K562 (cell line): ENCODE measurements around the gene LRRC7. TPM values are rescaled to one million over a fixed set of nuclear protein-coding genes. Genes with fewer than 3 reads are reported as not detected.

Source experiments
- ATAC-seq: fragments of 200-7000 bp; cut with Tn5 transposase; 3 replicates; pipeline ENCODE4 v1.9.1; 2020; ENCODE audit warnings: moderate library complexity
- BruUV-seq: library from RNA; stranded (reverse); fragments of 400-500 nt; replicated peaks from 2 replicates; lab custom pipeline; 2021; lab: Mats Ljungman, UMichigan
- CTCF ChIA-PET: fragments of 300-600 bp; formaldehyde crosslinking; extraction: SDS; loops from one replicate; lab custom pipeline; 2021; ENCODE audit warnings: low intra/inter-chr PET ratio; lab: Yijun Ruan, JAX
- POLR2A ChIA-PET: fragments of 300-600, 350-650 bp; sonication (Branson Sonifier 250); formaldehyde crosslinking; extraction: SDS; loops from one replicate; lab custom pipeline; 2021; ENCODE audit warnings: antibody characterized with exemption, inconsistent platforms; lab: Yijun Ruan, JAX
- DNase-seq, 4 experiments: peaks; one replicate each; pipeline versions ENCODE4 v3.0.0 to v3.0.0-alpha.2; 2011 to 2018; ENCODE audit warnings: low spot score in 3 of 4, mixed read lengths in 3 of 4; ENCODE audit errors: extremely low read depth in 1 of 4
- FAIRE-seq: peaks from 2 replicates; lab custom pipeline; 2011; peaks lifted over from hg19 to GRCh38; lab: Jason Lieb, UNC
- H2AFZ ChIP-seq: 2 replicates; pipeline ENCODE4 v1.6.0; 2011; ENCODE audit warnings: low read depth, low read length, control low read depth, inconsistent platforms
- H3K27ac ChIP-seq: fragments of 200-600 bp; 3 replicates; pipeline ENCODE4 v1.8.0; 2011; ENCODE audit warnings: low read depth, mild to moderate bottlenecking, control low read depth, inconsistent platforms, low read length, moderate library complexity, mixed read lengths; ENCODE audit errors: extremely low read depth
- H3K27me3 ChIP-seq, 2 experiments: fragments of 300-600 bp in 1 of 2; 2 replicates in 1 of 2; 3 replicates in 1 of 2; pipeline versions ENCODE4 v1.6.0 to v1.8.0; 2011; ENCODE audit warnings: inconsistent platforms in 2 of 2, low read length in 2 of 2, mild to moderate bottlenecking in 1 of 2, mixed read lengths in 1 of 2, moderate library complexity in 1 of 2; ENCODE audit not compliant: control insufficient read depth in 2 of 2, insufficient read depth in 2 of 2
- H3K36me3 ChIP-seq: fragments of 300-600 bp; 3 replicates; pipeline ENCODE4 v1.8.0; 2011; ENCODE audit warnings: mild to moderate bottlenecking, low read length, inconsistent platforms; ENCODE audit not compliant: control insufficient read depth, insufficient read depth
- H3K4me1 ChIP-seq, 2 experiments: fragments of 200-600 bp in 1 of 2; replicated peaks in 1 of 2; 2 replicates in 1 of 2; 3 replicates in 1 of 2; pipeline versions ENCODE4 v1.5.1 to v1.8.0; 2011; ENCODE audit warnings: inconsistent platforms in 2 of 2, low read length in 2 of 2, mild to moderate bottlenecking in 1 of 2, mixed read lengths in 1 of 2, moderate library complexity in 1 of 2; ENCODE audit not compliant: control insufficient read depth in 2 of 2, insufficient read depth in 2 of 2
- H3K4me2 ChIP-seq: 2 replicates; pipeline ENCODE4 v1.6.1; 2011; ENCODE audit warnings: low read length, control low read depth, inconsistent platforms, mixed read lengths; ENCODE audit not compliant: insufficient read depth
- H3K4me3 ChIP-seq: fragments of 200-600 bp; sonication (generic), shearing (Covaris generic); 2 replicates; pipeline ENCODE4 v1.5.1; 2016; ENCODE audit warnings: control low read depth, inconsistent platforms
- H3K79me2 ChIP-seq: fragments of 200-600 bp; 3 replicates; pipeline ENCODE4 v1.8.0; 2011; ENCODE audit warnings: low read length, inconsistent platforms; ENCODE audit not compliant: control insufficient read depth, insufficient read depth
- H3K9ac ChIP-seq, 2 experiments: 2 replicates each; pipeline versions ENCODE4 v1.6.0 to v1.6.1; 2011; ENCODE audit warnings: low read depth in 2 of 2, low read length in 2 of 2, control low read depth in 1 of 2, inconsistent platforms in 1 of 2, mild to moderate bottlenecking in 1 of 2, mixed read lengths in 1 of 2; ENCODE audit not compliant: insufficient read depth in 1 of 2
- H3K9me1 ChIP-seq: one replicate; pipeline ENCODE4 v1.6.0; 2011; ENCODE audit warnings: inconsistent platforms, mild to moderate bottlenecking, low read length, moderate library complexity; ENCODE audit not compliant: control insufficient read depth, insufficient read depth
- H3K9me3 ChIP-seq: replicated peaks from 2 replicates; pipeline ENCODE4 v1.5.1; 2011; ENCODE audit warnings: low read depth, low read length, inconsistent platforms; ENCODE audit not compliant: control insufficient read depth, insufficient read depth
- H4K20me1 ChIP-seq: replicated peaks from 2 replicates; pipeline ENCODE4 v1.6.1; 2011; ENCODE audit warnings: low read length, inconsistent platforms, mixed read lengths; ENCODE audit not compliant: control insufficient read depth, insufficient read depth
- DACH1 ChIP-seq: fragments of 450-650 bp; IDR thresholded peaks from 2 replicates; pipeline ENCODE4 v1.6.1; 2018; ENCODE audit not compliant: partially characterized antibody
- FOXA3 ChIP-seq, 2 experiments: fragments of 450-650 bp in 1 of 2; sonication (generic) in 1 of 2; formaldehyde crosslinking; IDR thresholded peaks in 1 of 2; conservative IDR thresholded peaks in 1 of 2; 2 replicates each; pipeline versions ENCODE4 v1.4.0 to v1.8.0; 2020 to 2022; ENCODE audit warnings: mild to moderate bottlenecking in 2 of 2, missing genetic modification reagents in 1 of 2
- HOXB6 ChIP-seq: fragments of 250-450 bp; sonication (Bioruptor Pico); IDR thresholded peaks from 2 replicates; pipeline ENCODE4 v1.5.1; 2022; ENCODE audit warnings: mild to moderate bottlenecking, borderline replicate concordance
- MCM2 ChIP-seq: fragments of 450-650 bp; IDR thresholded peaks from 2 replicates; pipeline ENCODE4 v1.6.1; 2017; ENCODE audit warnings: low read depth, mild to moderate bottlenecking
- RBM34 ChIP-seq: fragments of 200-400 bp; formaldehyde crosslinking; IDR thresholded peaks from 2 replicates; pipeline ENCODE4 v1.6.1; 2018; ENCODE audit warnings: low read length, borderline replicate concordance; ENCODE audit not compliant: insufficient read depth
- ZNF224 ChIP-seq: sonication (generic); formaldehyde crosslinking; IDR thresholded peaks from 2 replicates; pipeline ENCODE4 v1.8.0; 2022; ENCODE audit warnings: mild to moderate bottlenecking, missing genetic modification reagents
- WGBS: fragments of 100-300 bp; shearing (Covaris generic); methylation state at CpG from one replicate; pipeline ENCODE4 v1.1.6; 2016; ENCODE audit warnings: low coverage, mixed read lengths; ENCODE audit not compliant: insufficient coverage; ENCODE audit errors: missing lambda C conversion rate; 5-methylcytosine and 5-hydroxymethylcytosine counted together
- in situ Hi-C: fragments of 300-500 bp; cut with MboI; formaldehyde crosslinking; loops from 4 replicates; pipeline ENCODE4 v1.15.0; 2018; ENCODE audit warnings: inconsistent platforms, mixed read lengths
- intact Hi-C: fragments of 100-400 bp; cut with micrococcal nuclease; formaldehyde crosslinking; loops from 2 replicates; pipeline ENCODE4 v1.14.2; 2022
- polyA plus RNA-seq, 8 experiments: library from polyadenylated mRNA; depleted of rRNA in 4 of 8; stranded (reverse) in 5 of 8; unstranded in 3 of 8; fragments of >200 nt; fragmentation: Nextera tagmentation in 2 of 8; fragmentation: Illumina TruSeq in 1 of 8; extraction: Ambion mirVana in 2 of 8; extraction: Trizol in 1 of 8; gene quantifications; 2 replicates each; pipeline versions ENCODE4 v1.2.1 to v1.2.3, GENCODE V29; 2011 to 2014; ENCODE audit warnings: inconsistent platforms in 1 of 8, missing spikeins in 1 of 8
- total RNA-seq, 7 experiments: library from RNA; depleted of rRNA in 6 of 7; stranded (reverse); fragments of >200 nt in 6 of 7; fragmentation: Illumina TruSeq in 2 of 7; extraction: Trizol in 2 of 7; gene quantifications; 2 replicates each; pipeline versions ENCODE4 v1.2.1 to v1.2.3, GENCODE V29; 2011 to 2021; ENCODE audit warnings: low replicate concordance in 1 of 7
- TF ChIP-seq, protein P1 (sequence below): fragments of 250-450 bp; sonication (Bioruptor Pico); IDR thresholded peaks from 2 replicates; pipeline ENCODE4 v1.5.0; 2021
- TF ChIP-seq, protein P2 (sequence below), 2 experiments: fragments of 450-650 bp; IDR thresholded peaks; 2 replicates each; pipeline ENCODE4 v1.6.1; 2016; ENCODE audit warnings: mild to moderate bottlenecking in 2 of 2, borderline replicate concordance in 1 of 2, low read depth in 1 of 2, moderate library complexity in 1 of 2
- TF ChIP-seq, protein P3 (sequence below): fragments of 450-650 bp; formaldehyde crosslinking; IDR thresholded peaks from 2 replicates; pipeline ENCODE4 v1.4.0; 2022; ENCODE audit warnings: mild to moderate bottlenecking, moderate library complexity

LRRC7 gene
- total and polyA plus RNA-seq, 9 of the 15 experiments (the other 6 are each of a cell fraction or from before 2014, with no cell fraction given) = 0.09 to 0.94 (median 0.49) TPM

DNA sequence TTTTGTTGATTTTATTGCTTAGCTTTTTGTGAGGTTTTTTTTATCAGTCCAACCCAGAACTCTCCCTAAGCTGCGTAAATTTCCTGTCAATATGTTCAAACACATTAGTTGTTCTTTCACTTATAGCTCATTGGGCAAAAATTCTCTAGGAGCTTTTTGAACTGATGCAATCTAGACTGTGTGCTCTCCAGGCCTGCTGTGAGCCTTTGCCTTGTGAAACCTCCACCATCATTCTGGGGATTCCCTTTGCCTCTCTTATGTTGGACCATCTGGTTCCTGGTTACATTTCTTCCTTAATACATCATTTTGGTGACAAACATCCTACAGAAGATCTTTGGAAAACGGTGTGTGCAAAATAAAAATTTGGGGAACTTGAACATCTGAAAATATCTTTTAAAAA is 247.2 kb downstream of the LRRC7 start:
- 0% methylated on average over 2 of the region's 2 CpGs for WGBS
- Histone ChIP-seq H4K20me1 (no peaks in the 10 kb centered on the region), H3K27ac (no peak overlapping the region), H3K4me3 (no peak overlapping the region), H3K9me3 (no peaks in the 10 kb centered on the region), H2AFZ (no peak overlapping the region), H3K9ac (no peak overlapping the region), H3K4me1 (no peaks in the 10 kb centered on the region), H3K36me3 (no peaks in the 10 kb centered on the region), H3K27me3 (no peaks in the 10 kb centered on the region), H3K4me2 (no peak overlapping the region), H3K9me1 (no peaks in the 10 kb centered on the region), H3K79me2 (no peaks in the 10 kb centered on the region)
- intact Hi-C loops = no loop called here
- CTCF ChIA-PET = no interaction called here
- DNase-seq (no peak), FAIRE-seq (no peak), ATAC-seq (no peak)
- POLR2A ChIA-PET = no interaction called here
- TF ChIP-seq, protein P1, sequence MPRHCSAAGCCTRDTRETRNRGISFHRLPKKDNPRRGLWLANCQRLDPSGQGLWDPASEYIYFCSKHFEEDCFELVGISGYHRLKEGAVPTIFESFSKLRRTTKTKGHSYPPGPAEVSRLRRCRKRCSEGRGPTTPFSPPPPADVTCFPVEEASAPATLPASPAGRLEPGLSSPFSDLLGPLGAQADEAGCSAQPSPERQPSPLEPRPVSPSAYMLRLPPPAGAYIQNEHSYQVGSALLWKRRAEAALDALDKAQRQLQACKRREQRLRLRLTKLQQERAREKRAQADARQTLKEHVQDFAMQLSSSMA = no peak
- TF ChIP-seq, protein P2, sequence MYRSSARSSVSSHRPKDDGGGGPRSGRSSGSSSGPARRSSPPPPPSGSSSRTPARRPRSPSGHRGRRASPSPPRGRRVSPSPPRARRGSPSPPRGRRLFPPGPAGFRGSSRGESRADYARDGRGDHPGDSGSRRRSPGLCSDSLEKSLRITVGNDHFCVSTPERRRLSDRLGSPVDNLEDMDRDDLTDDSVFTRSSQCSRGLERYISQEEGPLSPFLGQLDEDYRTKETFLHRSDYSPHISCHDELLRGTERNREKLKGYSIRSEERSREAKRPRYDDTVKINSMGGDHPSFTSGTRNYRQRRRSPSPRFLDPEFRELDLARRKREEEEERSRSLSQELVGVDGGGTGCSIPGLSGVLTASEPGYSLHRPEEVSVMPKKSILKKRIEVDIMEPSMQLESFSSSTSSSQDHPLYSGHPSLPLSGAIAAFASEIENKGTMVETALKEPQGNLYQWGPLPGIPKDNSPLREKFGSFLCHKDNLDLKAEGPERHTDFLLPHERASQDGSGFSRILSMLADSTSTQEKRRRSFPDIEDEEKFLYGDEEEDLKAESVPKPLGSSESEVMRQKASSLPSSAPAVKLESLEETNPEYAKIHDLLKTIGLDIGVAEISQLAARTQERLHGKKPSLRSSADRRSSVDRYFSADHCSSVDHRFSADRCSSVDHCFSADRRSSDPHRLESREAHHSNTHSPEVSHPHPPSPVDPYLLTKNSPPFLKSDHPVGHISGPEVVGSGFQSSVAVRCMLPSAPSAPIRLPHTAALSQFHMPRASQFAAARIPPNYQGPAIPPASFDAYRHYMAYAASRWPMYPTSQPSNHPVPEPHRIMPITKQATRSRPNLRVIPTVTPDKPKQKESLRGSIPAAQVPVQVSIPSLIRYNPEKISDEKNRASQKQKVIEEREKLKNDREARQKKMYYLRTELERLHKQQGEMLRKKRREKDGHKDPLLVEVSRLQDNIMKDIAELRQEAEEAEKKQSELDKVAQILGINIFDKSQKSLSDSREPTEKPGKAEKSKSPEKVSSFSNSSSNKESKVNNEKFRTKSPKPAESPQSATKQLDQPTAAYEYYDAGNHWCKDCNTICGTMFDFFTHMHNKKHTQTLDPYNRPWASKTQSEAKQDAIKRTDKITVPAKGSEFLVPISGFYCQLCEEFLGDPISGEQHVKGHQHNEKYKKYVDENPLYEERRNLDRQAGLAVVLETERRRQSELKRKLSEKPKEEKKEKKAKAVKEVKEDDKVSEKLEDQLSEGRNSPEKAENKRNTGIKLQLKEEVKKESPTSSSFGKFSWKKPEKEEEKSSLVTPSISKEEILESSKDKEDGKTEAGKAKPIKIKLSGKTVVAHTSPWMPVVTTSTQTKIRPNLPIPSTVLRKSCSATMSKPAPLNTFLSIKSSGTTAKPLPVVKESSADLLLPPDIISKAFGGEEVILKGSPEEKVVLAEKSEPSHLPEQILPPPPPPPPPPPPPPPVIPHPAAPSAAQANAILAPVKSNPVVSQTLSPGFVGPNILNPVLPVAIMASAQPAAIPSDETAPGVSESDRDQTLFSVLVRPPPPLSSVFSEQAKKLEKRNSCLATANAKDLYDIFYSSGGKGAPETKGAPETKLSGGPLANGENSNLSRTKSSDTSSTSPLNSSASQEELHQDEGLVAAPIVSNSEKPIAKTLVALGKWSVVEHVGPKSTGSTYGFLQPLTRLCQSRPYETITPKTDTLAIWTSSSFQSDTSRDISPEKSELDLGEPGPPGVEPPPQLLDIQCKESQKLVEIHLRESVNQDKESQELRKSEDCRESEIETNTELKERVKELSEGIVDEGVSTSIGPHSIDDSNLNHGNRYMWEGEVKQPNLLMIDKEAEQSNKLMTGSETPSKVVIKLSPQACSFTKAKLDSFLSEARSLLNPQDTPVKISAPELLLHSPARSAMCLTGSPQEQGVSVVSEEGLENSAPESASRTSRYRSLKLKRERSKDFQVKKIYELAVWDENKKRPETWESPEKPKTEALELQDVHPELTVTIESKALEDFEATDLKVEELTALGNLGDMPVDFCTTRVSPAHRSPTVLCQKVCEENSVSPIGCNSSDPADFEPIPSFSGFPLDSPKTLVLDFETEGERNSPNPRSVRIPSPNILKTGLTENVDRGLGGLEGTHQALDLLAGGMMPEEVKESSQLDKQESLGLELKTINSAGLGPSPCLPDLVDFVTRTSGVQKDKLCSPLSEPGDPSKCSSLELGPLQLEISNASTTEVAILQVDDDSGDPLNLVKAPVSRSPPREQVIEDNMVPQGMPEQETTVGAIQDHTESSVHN (IDR thresholded peaks at IDR 0.05; ENCODE audit: borderline replicate concordance in 1 of 2, low read depth in 1 of 2) = no peak
- no peak for TF ChIP-seq RBM34
- no peak for TF ChIP-seq ZNF224 (CRISPR knock-in tag)
- TF ChIP-seq, protein P3, sequence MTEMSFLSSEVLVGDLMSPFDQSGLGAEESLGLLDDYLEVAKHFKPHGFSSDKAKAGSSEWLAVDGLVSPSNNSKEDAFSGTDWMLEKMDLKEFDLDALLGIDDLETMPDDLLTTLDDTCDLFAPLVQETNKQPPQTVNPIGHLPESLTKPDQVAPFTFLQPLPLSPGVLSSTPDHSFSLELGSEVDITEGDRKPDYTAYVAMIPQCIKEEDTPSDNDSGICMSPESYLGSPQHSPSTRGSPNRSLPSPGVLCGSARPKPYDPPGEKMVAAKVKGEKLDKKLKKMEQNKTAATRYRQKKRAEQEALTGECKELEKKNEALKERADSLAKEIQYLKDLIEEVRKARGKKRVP (CRISPR knock-in tag) = no peak
- TF ChIP-seq HOXB6 (CRISPR knock-in tag) = no peak
- TF ChIP-seq FOXA3 (CRISPR knock-in tag; conservative IDR thresholded peaks at IDR 0.05 in 1 of 2, IDR thresholded peaks at IDR 0.05 in 1 of 2) = no peak
- no peak for TF ChIP-seq MCM2
- no peak for TF ChIP-seq DACH1
- in situ Hi-C loops = no loop called here
- no TSS peak for BruUV-seq
